HepG2 (cell line): ENCODE results near the gene PDS5B. TPM values are rescaled to one million over a fixed set of nuclear protein-coding genes. Genes with fewer than 3 reads are reported as not detected.

Experiments used
- CEBPG ChIP-seq: IDR thresholded peaks from 2 replicates; pipeline ENCODE4 v1.6.1; 2016
- CREB1 ChIP-seq, 2 experiments: fragments of 450-650 bp in 1 of 2; IDR thresholded peaks; 2 replicates each; pipeline ENCODE4 v1.6.1; 2016 to 2017; ENCODE audit warnings: control low read depth in 1 of 2, mild to moderate bottlenecking in 1 of 2, missing compliant biosample characterization in 1 of 2, missing genetic modification characterization in 1 of 2
- DR1 ChIP-seq: sonication (generic); formaldehyde crosslinking; IDR thresholded peaks from 2 replicates; pipeline ENCODE4 v1.8.0; 2021; ENCODE audit warnings: mild to moderate bottlenecking, missing genetic modification reagents, inconsistent platforms
- FOXK1 ChIP-seq: sonication (generic); formaldehyde crosslinking; IDR thresholded peaks from 2 replicates; pipeline ENCODE4 v1.4.0; 2020; ENCODE audit warnings: low read depth, missing genetic modification reagents, borderline replicate concordance
- HES4 ChIP-seq: sonication (generic); formaldehyde crosslinking; IDR thresholded peaks from 2 replicates; pipeline ENCODE4 v1.9.0; 2021; ENCODE audit warnings: mild to moderate bottlenecking, missing genetic modification reagents, borderline replicate concordance
- KAT8 ChIP-seq: IDR thresholded peaks from 2 replicates; pipeline ENCODE4 v1.6.1; 2016; ENCODE audit warnings: missing genetic modification reagents, missing compliant biosample characterization
- KMT2A ChIP-seq: sonication (generic); formaldehyde crosslinking; IDR thresholded peaks from 2 replicates; pipeline ENCODE4 v1.4.0; 2020; ENCODE audit warnings: missing genetic modification reagents
- STAT5B ChIP-seq: sonication (generic); formaldehyde crosslinking; IDR thresholded peaks from 2 replicates; pipeline ENCODE4 v1.4.0; 2020; ENCODE audit warnings: missing genetic modification reagents
- TEAD3 ChIP-seq: optimal IDR thresholded peaks from 2 replicates; pipeline ENCODE3; 2016; ENCODE audit warnings: borderline replicate concordance
- XBP1 ChIP-seq: sonication (generic); formaldehyde crosslinking; IDR thresholded peaks from 2 replicates; pipeline ENCODE4 v1.5.0; 2020; ENCODE audit warnings: missing genetic modification reagents
- XRCC5 ChIP-seq: fragments of 200-400 bp; formaldehyde crosslinking; optimal IDR thresholded peaks from 2 replicates; pipeline ENCODE3; 2017; ENCODE audit warnings: mild to moderate bottlenecking, low read length
- ZZZ3 ChIP-seq: sonication (generic); formaldehyde crosslinking; IDR thresholded peaks from 2 replicates; pipeline ENCODE4 v1.4.0; 2020; ENCODE audit warnings: missing genetic modification reagents, mild to moderate bottlenecking, borderline replicate concordance
- polyA plus RNA-seq, 8 experiments: library from polyadenylated mRNA; depleted of rRNA in 3 of 8; stranded (reverse) in 7 of 8; unstranded in 1 of 8; fragments of >200 nt; fragmentation: Illumina TruSeq in 4 of 8; extraction: Trizol in 4 of 8; gene quantifications; 2 replicates each; pipeline versions ENCODE4 v1.2.1 to v1.2.3, GENCODE V29; 2011 to 2016; ENCODE audit warnings: low read depth in 4 of 8, missing spikeins in 1 of 8, mixed read lengths in 1 of 8; ENCODE audit not compliant: insufficient read depth in 1 of 8
- total RNA-seq, 5 experiments: library from RNA; depleted of rRNA; stranded (reverse); fragments of >200 nt; fragmentation: Illumina TruSeq; extraction: Trizol; gene quantifications; 2 replicates each; pipeline ENCODE4 v1.2.3, GENCODE V29; 2016; ENCODE audit warnings: low read depth in 1 of 5
- TF ChIP-seq, protein P1 (sequence below): IDR thresholded peaks from 2 replicates; pipeline ENCODE4 v1.6.1; 2016; ENCODE audit warnings: low read depth, missing genetic modification reagents, missing compliant biosample characterization
- TF ChIP-seq, protein P2 (sequence below): sonication (generic); formaldehyde crosslinking; IDR thresholded peaks from 2 replicates; pipeline ENCODE4 v1.8.0; 2023; ENCODE audit warnings: mild to moderate bottlenecking, missing genetic modification reagents
- TF ChIP-seq, protein P3 (sequence below): sonication (generic); formaldehyde crosslinking; conservative IDR thresholded peaks from 2 replicates; pipeline ENCODE4 v1.4.0; 2020; ENCODE audit warnings: missing genetic modification reagents
- TF ChIP-seq, protein P4 (sequence below), 2 experiments: IDR thresholded peaks; 2 replicates each; pipeline ENCODE4 v1.6.1; 2011 to 2012; ENCODE audit warnings: low read length in 2 of 2, borderline replicate concordance in 1 of 2, low read depth in 1 of 2, mild to moderate bottlenecking in 1 of 2, moderate library complexity in 1 of 2
- TF ChIP-seq, protein P5 (sequence below): IDR thresholded peaks from 2 replicates; pipeline ENCODE4 v1.6.1; 2016; ENCODE audit warnings: mild to moderate bottlenecking

Gene PDS5B
- total and polyA plus RNA-seq, 2 of the 13 experiments (the other 11 are each of a cell fraction or from before 2014, with no cell fraction given) = 5.8 to 24.6 TPM

DNA sequence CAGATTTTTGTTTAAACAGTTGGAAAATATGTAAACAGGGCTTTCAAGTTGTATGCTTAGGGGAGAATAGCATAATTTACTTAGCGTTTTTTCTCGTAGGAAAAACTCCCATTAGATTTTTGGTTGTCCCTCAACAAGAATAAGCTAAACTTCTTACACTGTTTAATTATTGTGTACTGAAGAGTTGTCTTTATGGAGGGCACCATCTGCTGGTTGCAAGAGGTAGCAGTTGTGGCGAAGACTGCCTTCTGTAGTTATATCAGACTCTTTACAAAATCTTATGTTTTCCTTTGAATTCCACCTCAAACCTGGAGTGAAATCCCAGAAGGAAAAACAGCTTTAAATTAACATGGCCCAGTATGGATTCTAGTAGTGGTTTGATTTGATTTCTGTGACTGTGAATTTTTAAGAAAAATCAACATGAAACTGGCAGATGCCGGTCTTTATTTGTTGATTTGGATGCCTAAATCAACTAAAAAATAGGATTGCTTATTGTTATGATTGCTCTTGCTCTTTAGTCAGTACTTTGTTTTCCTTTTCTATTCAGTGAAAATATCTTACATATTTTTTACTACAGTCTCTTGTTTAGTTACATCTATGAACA, 53.4 kb downstream of the PDS5B start (continued):
- TF ChIP-seq, protein P1, sequence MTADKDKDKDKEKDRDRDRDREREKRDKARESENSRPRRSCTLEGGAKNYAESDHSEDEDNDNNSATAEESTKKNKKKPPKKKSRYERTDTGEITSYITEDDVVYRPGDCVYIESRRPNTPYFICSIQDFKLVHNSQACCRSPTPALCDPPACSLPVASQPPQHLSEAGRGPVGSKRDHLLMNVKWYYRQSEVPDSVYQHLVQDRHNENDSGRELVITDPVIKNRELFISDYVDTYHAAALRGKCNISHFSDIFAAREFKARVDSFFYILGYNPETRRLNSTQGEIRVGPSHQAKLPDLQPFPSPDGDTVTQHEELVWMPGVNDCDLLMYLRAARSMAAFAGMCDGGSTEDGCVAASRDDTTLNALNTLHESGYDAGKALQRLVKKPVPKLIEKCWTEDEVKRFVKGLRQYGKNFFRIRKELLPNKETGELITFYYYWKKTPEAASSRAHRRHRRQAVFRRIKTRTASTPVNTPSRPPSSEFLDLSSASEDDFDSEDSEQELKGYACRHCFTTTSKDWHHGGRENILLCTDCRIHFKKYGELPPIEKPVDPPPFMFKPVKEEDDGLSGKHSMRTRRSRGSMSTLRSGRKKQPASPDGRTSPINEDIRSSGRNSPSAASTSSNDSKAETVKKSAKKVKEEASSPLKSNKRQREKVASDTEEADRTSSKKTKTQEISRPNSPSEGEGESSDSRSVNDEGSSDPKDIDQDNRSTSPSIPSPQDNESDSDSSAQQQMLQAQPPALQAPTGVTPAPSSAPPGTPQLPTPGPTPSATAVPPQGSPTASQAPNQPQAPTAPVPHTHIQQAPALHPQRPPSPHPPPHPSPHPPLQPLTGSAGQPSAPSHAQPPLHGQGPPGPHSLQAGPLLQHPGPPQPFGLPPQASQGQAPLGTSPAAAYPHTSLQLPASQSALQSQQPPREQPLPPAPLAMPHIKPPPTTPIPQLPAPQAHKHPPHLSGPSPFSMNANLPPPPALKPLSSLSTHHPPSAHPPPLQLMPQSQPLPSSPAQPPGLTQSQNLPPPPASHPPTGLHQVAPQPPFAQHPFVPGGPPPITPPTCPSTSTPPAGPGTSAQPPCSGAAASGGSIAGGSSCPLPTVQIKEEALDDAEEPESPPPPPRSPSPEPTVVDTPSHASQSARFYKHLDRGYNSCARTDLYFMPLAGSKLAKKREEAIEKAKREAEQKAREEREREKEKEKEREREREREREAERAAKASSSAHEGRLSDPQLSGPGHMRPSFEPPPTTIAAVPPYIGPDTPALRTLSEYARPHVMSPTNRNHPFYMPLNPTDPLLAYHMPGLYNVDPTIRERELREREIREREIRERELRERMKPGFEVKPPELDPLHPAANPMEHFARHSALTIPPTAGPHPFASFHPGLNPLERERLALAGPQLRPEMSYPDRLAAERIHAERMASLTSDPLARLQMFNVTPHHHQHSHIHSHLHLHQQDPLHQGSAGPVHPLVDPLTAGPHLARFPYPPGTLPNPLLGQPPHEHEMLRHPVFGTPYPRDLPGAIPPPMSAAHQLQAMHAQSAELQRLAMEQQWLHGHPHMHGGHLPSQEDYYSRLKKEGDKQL (CRISPR knock-in tag) = no peak
- TF ChIP-seq ZZZ3 (CRISPR knock-in tag) = no peak
- TF ChIP-seq FOXK1 (CRISPR knock-in tag) = no peak
- no peak for TF ChIP-seq CEBPG (CRISPR knock-in tag)
- no peak for TF ChIP-seq KAT8
- no peak for TF ChIP-seq XBP1
- TF ChIP-seq, protein P2, sequence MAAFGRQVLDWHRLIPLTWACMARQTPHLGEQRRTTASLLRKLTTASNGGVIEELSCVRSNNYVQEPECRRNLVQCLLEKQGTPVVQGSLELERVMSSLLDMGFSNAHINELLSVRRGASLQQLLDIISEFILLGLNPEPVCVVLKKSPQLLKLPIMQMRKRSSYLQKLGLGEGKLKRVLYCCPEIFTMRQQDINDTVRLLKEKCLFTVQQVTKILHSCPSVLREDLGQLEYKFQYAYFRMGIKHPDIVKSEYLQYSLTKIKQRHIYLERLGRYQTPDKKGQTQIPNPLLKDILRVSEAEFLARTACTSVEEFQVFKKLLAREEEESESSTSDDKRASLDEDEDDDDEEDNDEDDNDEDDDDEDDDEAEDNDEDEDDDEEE (CRISPR knock-in tag) = no peak
- TF ChIP-seq, protein P3, sequence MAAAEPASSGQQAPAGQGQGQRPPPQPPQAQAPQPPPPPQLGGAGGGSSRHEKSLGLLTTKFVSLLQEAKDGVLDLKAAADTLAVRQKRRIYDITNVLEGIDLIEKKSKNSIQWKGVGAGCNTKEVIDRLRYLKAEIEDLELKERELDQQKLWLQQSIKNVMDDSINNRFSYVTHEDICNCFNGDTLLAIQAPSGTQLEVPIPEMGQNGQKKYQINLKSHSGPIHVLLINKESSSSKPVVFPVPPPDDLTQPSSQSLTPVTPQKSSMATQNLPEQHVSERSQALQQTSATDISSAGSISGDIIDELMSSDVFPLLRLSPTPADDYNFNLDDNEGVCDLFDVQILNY (CRISPR knock-in tag) = no peak
- no peak for TF ChIP-seq TEAD3 (CRISPR knock-in tag)
- no peak for TF ChIP-seq XRCC5
- TF ChIP-seq, protein P4, sequence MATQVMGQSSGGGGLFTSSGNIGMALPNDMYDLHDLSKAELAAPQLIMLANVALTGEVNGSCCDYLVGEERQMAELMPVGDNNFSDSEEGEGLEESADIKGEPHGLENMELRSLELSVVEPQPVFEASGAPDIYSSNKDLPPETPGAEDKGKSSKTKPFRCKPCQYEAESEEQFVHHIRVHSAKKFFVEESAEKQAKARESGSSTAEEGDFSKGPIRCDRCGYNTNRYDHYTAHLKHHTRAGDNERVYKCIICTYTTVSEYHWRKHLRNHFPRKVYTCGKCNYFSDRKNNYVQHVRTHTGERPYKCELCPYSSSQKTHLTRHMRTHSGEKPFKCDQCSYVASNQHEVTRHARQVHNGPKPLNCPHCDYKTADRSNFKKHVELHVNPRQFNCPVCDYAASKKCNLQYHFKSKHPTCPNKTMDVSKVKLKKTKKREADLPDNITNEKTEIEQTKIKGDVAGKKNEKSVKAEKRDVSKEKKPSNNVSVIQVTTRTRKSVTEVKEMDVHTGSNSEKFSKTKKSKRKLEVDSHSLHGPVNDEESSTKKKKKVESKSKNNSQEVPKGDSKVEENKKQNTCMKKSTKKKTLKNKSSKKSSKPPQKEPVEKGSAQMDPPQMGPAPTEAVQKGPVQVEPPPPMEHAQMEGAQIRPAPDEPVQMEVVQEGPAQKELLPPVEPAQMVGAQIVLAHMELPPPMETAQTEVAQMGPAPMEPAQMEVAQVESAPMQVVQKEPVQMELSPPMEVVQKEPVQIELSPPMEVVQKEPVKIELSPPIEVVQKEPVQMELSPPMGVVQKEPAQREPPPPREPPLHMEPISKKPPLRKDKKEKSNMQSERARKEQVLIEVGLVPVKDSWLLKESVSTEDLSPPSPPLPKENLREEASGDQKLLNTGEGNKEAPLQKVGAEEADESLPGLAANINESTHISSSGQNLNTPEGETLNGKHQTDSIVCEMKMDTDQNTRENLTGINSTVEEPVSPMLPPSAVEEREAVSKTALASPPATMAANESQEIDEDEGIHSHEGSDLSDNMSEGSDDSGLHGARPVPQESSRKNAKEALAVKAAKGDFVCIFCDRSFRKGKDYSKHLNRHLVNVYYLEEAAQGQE (IDR thresholded peaks at IDR 0.05; ENCODE audit: borderline replicate concordance in 1 of 2, low read depth in 1 of 2, low read length in 2 of 2) = no peak
- no peak for TF ChIP-seq DR1 (CRISPR knock-in tag)
- TF ChIP-seq CREB1 (IDR thresholded peaks at IDR 0.05) = no peak
- 0 out of 2 replicates have a peak, but pooled peaks have one; percentile 16 for TF ChIP-seq CREB1 (CRISPR knock-in tag; IDR thresholded peaks at IDR 0.05)
- TF ChIP-seq KMT2A (CRISPR knock-in tag) = 0 out of 2 replicates have a peak, but pooled peaks have one; percentile 24
- TF ChIP-seq HES4 (CRISPR knock-in tag) = no peak
- TF ChIP-seq, protein P5, sequence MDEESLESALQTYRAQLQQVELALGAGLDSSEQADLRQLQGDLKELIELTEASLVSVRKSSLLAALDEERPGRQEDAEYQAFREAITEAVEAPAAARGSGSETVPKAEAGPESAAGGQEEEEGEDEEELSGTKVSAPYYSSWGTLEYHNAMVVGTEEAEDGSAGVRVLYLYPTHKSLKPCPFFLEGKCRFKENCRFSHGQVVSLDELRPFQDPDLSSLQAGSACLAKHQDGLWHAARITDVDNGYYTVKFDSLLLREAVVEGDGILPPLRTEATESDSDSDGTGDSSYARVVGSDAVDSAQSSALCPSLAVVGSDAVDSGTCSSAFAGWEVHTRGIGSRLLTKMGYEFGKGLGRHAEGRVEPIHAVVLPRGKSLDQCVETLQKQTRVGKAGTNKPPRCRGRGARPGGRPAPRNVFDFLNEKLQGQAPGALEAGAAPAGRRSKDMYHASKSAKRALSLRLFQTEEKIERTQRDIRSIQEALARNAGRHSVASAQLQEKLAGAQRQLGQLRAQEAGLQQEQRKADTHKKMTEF = no peak
- TF ChIP-seq STAT5B (CRISPR knock-in tag) = no peak
